Measurements from ENCODE around the gene COL15A1.

Gene COL15A1

DNA sequence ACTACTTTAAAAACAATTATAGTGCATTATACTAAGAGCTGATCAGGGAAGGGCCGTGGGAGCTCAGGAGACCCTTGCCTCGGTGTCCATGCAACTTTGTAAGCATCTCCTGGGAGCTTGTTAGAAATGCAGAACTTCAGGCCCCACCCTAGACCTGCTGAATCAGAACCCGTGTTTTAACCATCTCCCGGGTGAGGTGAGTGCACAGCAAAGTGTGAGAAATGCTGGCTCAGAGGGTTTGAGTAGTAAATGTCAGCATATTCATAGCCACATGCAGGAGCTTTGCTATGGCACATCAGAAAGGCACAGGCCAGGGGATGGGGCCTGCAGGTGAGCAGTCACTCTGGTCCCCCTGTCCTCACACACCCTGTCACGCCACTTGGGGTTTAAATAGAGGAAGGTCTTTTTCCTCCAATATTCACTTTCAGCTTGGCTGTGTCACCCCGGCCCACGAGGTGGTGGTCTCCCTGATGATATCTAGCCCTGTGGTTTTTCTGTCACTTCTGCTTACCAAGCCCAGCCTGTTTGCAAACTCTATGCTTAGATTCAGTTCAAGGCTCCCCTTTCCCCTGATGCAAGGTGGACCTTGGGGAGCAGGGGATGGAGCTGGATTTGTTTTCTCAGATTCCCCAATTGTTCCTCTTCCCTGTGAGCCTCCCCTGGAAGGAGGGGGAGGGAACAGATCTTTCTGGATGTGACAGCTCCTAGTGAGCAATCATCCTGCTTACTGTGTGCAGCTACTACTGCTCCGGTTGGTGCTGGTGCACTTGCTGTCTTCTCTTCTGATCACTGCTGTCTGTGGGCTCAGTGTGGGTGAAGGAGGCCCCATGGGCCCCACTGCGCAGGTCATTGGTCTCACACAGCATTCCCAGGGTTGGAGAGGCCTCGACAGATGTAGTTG lies 109.4 kb downstream of the COL15A1 start:
- H3K4me3 ChIP-seq (ENCODE audit: low read depth, low read length): no peak overlapping the region
- TF ChIP-seq, protein P1, sequence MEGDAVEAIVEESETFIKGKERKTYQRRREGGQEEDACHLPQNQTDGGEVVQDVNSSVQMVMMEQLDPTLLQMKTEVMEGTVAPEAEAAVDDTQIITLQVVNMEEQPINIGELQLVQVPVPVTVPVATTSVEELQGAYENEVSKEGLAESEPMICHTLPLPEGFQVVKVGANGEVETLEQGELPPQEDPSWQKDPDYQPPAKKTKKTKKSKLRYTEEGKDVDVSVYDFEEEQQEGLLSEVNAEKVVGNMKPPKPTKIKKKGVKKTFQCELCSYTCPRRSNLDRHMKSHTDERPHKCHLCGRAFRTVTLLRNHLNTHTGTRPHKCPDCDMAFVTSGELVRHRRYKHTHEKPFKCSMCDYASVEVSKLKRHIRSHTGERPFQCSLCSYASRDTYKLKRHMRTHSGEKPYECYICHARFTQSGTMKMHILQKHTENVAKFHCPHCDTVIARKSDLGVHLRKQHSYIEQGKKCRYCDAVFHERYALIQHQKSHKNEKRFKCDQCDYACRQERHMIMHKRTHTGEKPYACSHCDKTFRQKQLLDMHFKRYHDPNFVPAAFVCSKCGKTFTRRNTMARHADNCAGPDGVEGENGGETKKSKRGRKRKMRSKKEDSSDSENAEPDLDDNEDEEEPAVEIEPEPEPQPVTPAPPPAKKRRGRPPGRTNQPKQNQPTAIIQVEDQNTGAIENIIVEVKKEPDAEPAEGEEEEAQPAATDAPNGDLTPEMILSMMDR (IDR thresholded peaks at IDR 0.05; ENCODE audit: low read depth, low read length, missing control alignments): no peak
- DNase-seq (ENCODE audit: low read depth): no peak

DNA sequence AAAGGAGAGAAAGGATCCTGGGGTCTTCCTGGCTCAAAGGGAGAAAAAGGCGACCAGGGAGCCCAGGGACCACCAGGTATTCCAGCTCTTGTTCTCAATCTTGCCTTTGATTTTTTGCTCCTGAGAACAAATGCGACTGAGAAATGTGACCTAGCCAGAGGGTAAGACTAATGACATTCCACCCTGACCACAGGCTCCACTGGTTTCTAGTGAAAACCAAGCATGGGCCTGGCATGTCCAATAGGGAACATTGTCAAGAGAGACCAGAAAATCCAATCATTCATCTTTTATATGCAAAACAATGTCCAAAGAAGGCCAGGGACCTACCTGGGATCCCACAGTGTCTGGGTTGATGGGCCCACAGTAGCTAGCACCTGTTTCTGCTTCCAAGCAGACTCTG lies 110.9 kb downstream of the COL15A1 start:
- TF ChIP-seq, protein P1 (IDR thresholded peaks at IDR 0.05; ENCODE audit: low read depth, low read length, missing control alignments): no peak
- DNase-seq (ENCODE audit: low read depth): no peak
- H3K4me3 ChIP-seq (ENCODE audit: low read depth, low read length): no peak overlapping the region

DNA sequence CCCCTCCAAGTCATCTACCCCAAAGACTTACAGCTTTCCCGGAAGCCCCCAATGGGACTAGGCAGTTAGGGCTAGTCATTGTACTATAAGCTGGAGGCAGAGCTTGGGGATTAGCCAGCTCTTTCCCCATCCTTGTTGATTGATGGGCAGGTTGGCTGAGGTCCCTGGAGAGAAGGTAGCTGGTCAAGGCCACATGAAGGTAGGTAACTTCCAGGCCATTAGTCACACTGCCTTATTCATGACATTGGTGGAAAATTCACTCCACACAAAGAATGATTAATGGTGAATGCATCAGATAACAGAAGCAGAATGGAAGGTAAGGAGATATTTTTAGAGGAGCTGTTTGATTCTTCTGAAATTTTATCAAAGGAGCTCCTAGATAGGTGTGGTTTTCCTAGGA lies 111.7 kb downstream of the COL15A1 start:
- DNase-seq (ENCODE audit: low read depth): no peak
- no peak overlapping the region for H3K4me3 ChIP-seq (ENCODE audit: low read depth, low read length)
- TF ChIP-seq, protein P1 (IDR thresholded peaks at IDR 0.05; ENCODE audit: low read depth, low read length, missing control alignments): no peak

DNA sequence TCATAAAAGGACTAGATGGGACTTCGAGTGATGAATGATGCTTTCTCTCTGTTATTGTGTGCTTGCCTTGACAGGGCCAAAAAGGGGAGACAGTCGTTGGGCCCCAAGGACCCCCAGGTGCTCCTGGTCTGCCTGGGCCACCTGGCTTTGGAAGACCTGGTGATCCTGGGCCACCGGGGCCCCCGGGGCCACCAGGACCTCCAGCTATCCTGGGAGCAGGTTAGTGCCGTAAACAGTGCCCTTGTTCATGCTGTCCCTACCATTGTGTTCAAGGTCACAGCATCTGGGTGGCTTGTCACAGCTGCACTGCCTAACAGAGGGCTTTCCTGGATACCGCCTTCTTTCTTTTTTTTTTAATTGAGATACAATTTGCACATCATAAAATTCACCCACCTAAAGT lies 112.5 kb downstream of the COL15A1 start:
- no peak for DNase-seq (ENCODE audit: low read depth)
- TF ChIP-seq, protein P1 (IDR thresholded peaks at IDR 0.05; ENCODE audit: low read depth, low read length, missing control alignments): no peak
- no peak overlapping the region for H3K4me3 ChIP-seq (ENCODE audit: low read depth, low read length)

DNA sequence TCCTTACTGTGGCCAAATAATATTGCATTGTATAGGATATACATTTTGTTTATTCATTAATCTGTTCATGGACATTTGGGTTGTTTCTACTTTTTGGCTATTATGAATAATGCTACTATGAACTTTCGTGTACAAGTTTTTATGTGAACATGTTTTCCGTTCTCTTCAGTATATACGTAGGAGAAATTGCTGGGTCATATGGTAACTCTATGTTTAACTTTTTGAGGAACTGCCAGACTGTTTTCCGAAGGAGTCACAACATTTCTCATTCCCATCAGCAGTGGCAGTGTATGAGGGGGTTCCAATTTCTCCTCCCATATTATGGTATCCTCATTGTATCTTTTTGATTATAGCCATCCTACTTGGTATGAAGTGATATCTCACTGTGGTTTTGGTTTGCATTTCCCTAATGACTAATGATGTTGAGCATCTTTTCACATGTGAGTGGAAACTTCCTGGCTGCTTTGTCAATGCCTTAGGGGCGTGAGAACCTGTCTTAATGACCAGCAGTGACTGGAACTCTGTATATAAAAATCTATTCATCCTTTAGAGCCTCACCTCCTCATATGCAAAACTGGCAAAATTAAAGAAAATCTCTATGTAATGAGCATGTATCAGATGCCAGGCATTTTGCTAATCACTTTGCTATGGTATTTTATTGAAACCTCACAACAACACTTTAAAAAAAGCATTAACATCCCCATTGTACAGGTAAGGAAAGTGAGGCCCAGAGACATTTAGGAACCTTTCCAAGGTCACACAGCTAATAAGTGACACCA lies 113.4 kb downstream of the COL15A1 start:
- TF ChIP-seq, protein P1 (IDR thresholded peaks at IDR 0.05; ENCODE audit: low read depth, low read length, missing control alignments): no peak
- no peak overlapping the region for H3K4me3 ChIP-seq (ENCODE audit: low read depth, low read length)
- no peak for DNase-seq (ENCODE audit: low read depth)

DNA sequence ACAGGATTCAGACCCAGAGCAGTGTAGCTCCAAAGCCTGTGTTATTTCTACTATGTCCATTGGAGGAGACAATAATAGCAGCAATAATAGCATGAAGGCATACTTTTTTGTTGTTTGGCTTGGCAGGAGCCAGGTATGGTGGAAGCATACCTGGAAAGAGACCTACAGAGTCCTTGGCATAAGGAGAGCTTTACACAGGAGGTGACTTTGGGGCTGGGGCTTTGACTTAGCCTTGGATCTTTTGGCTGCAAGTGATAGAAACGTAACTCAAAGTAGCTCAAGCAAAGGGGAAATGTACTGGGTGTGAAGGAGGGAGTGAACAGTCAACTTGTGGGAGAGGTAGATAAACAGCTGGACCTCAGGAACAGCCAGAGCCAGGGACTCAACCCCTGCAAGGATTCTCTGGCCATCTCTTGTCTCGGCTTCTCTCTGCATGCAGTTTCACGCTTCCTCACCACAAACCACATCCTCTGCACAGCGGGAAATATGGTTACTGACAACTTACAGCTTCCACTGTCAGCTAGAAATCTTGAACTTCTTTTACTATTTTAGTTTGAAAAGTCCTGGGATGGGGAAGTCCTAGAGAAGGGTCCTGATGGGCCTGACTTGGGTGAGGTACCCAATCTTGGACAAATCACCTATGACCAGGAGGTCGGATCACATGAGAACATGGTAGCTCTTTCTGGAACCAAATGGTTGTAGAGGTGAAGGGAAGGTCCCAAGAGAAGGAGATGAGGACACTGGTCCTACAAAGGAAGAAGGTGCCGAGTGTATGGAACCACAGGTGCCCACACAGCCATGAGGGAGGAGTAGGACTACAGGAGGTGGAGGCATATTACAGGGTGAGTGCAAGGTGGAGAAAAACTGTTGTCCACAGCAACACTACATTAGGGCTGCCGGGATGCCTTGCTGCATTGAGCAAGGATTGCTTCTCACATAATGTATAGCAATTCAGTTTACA lies 114.2 kb downstream of the COL15A1 start:
- DNase-seq (ENCODE audit: low read depth): peak; percentile 60
- 0 out of 2 replicates have a peak overlapping the region, but pooled peaks have one; percentile 7 for H3K4me3 ChIP-seq (ENCODE audit: low read depth, low read length)
- TF ChIP-seq, protein P1 (IDR thresholded peaks at IDR 0.05; ENCODE audit: low read depth, low read length, missing control alignments): no peak

All from GM12864 (cell line).